GM12892 (cell line): ENCODE data around the gene CCN2.

Experiments
- POLR2A ChIP-seq: IDR thresholded peaks from 2 replicates; pipeline ENCODE4 v1.6.1; 2011; ENCODE audit warnings: low read depth, low read length, control low read depth
- POLR2AphosphoS5 ChIP-seq: IDR thresholded peaks from 2 replicates; pipeline ENCODE4 v1.6.1; 2011; ENCODE audit warnings: low read depth, low read length, control low read depth

GRCh38 chr6:131910956-131911355 is 40.2 kb downstream of the CCN2 start:
- TF ChIP-seq POLR2A (no peak), POLR2AphosphoS5 (no peak)
